Activated CD8-positive, alpha-beta memory T cell treated with anti-CD3 and anti-CD28 coated beads, Interleukin-2, amount 10 ng/mL, durations not matched to agents 7 days and 5 days (primary cell): ENCODE data around the gene DYNLT4. TPM values are rescaled to one million over a fixed set of nuclear protein-coding genes. Genes with fewer than 3 reads are reported as not detected.

Source experiments
- ATAC-seq: fragments of 150-1000 bp; cut with Tn5 transposase; one replicate; pipeline ENCODE4 v1.10.0; 2021; ENCODE audit warnings: moderate library complexity
- CTCF ChIA-PET: fragments of 350-600 bp; sonication (Branson Sonifier 250); formaldehyde crosslinking; loops from one replicate; lab custom pipeline; 2021; ENCODE audit warnings: antibody characterized with exemption; lab: Charles Lee
- DNase-seq: peaks from one replicate; pipeline ENCODE4 v3.0.0-alpha.2; 2020
- H3K27ac Mint-ChIP-seq: one replicate; pipeline ENCODE4 v1.8.0; 2021; ENCODE audit warnings: mild to moderate bottlenecking, mixed read lengths
- H3K27me3 Mint-ChIP-seq: one replicate; pipeline ENCODE4 v1.8.0; 2021; ENCODE audit warnings: mixed read lengths
- H3K36me3 Mint-ChIP-seq: one replicate; pipeline ENCODE4 v1.8.0; 2021; ENCODE audit warnings: mild to moderate bottlenecking, mixed read lengths
- H3K4me1 Mint-ChIP-seq: one replicate; pipeline ENCODE4 v1.8.0; 2021; ENCODE audit warnings: mixed read lengths
- H3K4me3 Mint-ChIP-seq: one replicate; pipeline ENCODE4 v1.8.0; 2021; ENCODE audit warnings: mild to moderate bottlenecking, moderate library complexity, mixed read lengths
- H3K9me3 Mint-ChIP-seq: one replicate; pipeline ENCODE4 v1.8.0; 2022; ENCODE audit warnings: low read depth, mixed read lengths
- total RNA-seq, 2 experiments: library from RNA; stranded (reverse); gene quantifications; one replicate each; pipeline ENCODE4 v1.2.3, GENCODE V29; 2021

Gene DYNLT4, protein sequence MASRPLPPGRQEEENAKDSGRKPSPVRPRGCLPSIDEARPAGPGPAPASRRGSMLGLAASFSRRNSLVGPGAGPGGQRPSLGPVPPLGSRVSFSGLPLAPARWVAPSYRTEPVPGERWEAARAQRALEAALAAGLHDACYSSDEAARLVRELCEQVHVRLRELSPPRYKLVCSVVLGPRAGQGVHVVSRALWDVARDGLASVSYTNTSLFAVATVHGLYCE
- total RNA-seq = 1 to 10 TPM in 1 of 2 experiments, under 1 TPM in 1; 0.40 to 1.3 TPM

DNA sequence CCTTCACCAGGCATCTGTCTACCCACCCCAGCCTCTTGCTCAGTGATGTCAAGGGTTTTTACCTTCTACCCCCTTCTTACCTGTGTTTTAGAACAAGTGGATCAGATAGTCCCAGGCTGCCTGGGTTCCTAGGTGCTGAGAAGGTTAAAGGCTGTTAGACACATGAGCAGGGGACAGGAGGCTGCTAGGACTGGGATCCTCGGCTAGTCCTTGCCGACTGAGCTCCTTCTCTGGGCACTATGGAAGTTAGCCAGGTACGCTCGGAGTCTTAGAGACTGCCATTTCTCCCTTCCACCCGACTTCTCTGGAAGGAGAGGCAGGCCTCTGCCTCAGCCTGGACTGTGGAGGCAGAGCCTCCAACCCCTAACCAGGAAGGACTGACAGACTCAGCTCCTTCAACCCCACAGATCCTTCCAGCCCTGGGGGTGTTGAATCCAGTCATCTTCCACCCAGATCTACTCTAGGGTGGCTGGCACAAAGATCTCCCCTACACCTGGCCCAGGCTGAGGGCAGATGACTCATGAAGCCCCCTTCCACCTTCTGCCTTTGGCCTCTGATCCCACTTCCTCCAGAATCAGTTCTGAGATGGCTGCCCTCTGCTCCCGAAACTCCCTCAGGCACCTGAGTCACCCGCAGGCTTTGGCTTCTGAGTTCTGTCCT, at the start of gene DYNLT4:
Gene DYNLT4 (minus strand): TSS at position 648 of the 660 bp plus-strand sequence. CDS start 683 bp downstream, outside the sequence.
- CTCF ChIA-PET = interaction anchor here (1.1 to 5.2 kb wide), 5 partner anchors 10 to 77 kb away, joined by 4 to 56 read pairs (median 5); no protein-coding TSS in a partner anchor
- no peaks in the 10 kb centered on the region for H3K9me3 Mint-ChIP-seq
- no peak for DNase-seq
- H3K36me3 Mint-ChIP-seq = peaks cover 35% of the 10 kb centered on the region
- peak; percentile 1 for ATAC-seq
- H3K27ac Mint-ChIP-seq = peak within 1 kb of the TSS; percentile 99
- H3K4me1 Mint-ChIP-seq = peaks cover 71% of the 10 kb centered on the region
- H3K27me3 Mint-ChIP-seq = no peaks in the 10 kb centered on the region
- H3K4me3 Mint-ChIP-seq = peak within 1 kb of the TSS; percentile 64

DNA sequence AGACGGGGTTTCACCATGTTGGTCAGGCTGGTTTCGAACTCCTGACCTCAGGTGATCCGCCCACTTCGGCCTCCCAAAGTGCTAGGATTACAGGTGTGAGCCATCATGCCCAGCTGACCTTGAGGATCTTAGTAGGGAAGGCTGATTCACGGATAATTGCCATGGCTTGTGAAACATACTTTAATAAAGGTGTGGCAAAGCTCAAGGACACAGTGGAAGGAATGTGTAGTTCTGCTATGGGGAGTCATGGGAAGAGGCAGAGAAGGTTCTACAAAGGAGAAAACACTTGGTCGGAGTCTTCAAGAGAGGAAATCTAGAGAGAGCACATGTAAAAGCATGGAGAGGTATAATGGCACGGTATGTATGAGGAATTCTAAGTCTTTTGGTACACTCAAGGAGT, 48.6 kb upstream of the DYNLT4 start:
- Mint-ChIP-seq H3K4me1 (no peaks in the 10 kb centered on the region), H3K4me3 (no peak overlapping the region), H3K27me3 (no peaks in the 10 kb centered on the region), H3K9me3 (no peaks in the 10 kb centered on the region), H3K36me3 (peaks cover 12% of the 10 kb centered on the region), H3K27ac (no peak overlapping the region)
- ATAC-seq (no peak), DNase-seq (no peak)
- CTCF ChIA-PET = no interaction called here

DNA sequence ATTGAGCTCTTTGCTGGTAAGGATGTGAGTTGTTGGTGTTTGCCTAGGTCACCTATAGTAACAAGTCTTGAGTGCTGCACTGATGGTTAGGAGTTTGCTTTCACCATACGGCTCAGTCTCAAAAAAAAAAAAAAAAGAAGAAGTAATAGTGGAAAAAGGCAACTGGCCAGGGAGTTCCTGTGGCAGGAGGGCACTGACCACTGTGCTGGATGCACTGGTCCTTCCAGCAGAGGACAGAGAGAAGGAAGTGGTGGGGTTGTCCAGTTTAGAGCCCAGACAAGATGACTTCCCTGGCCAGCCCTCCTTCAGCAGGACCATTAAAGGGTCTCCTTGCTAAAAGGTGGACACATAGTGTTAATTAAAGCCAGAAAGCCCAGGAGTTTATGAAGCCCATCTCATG, 47.8 kb upstream of the DYNLT4 start:
- CTCF ChIA-PET = interaction anchor here (0.8 kb wide), 1 partner anchor 12 kb away, joined by 3 read pairs; no protein-coding TSS in a partner anchor
- no peak overlapping the region for H3K4me3 Mint-ChIP-seq
- H3K27ac Mint-ChIP-seq = no peak overlapping the region
- H3K27me3 Mint-ChIP-seq = no peaks in the 10 kb centered on the region
- H3K9me3 Mint-ChIP-seq = no peaks in the 10 kb centered on the region
- H3K36me3 Mint-ChIP-seq = peaks cover 12% of the 10 kb centered on the region
- DNase-seq (no peak), ATAC-seq (no peak)
- H3K4me1 Mint-ChIP-seq = no peaks in the 10 kb centered on the region

DNA sequence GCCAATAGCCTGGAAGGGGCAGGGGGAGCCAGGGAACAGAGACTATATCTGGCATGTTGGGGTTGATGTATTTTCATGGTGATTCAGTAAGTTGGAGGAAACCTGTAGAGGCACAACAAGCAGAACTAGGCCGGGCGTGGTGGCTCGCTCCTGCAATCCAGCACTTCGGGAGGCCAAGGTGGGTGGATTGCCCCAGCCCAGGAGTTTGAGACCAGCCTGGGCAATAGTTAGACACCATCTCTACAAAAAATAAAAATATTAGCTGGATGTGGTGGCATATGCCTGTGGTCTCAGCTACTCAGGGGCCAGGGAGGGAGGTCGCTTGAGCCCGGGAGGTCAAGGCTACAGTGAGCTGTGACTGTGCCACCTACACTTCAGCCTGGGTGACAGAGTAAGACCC, 46.0 kb upstream of the DYNLT4 start:
- H3K36me3 Mint-ChIP-seq = peaks cover 14% of the 10 kb centered on the region
- ATAC-seq = no peak
- CTCF ChIA-PET = interaction anchor here (1.9 kb wide), 1 partner anchor 18 kb away, joined by 6 read pairs; no protein-coding TSS in a partner anchor
- H3K4me1 Mint-ChIP-seq = no peaks in the 10 kb centered on the region
- no peak overlapping the region for H3K4me3 Mint-ChIP-seq
- H3K27ac Mint-ChIP-seq = no peak overlapping the region
- H3K27me3 Mint-ChIP-seq = no peaks in the 10 kb centered on the region
- no peaks in the 10 kb centered on the region for H3K9me3 Mint-ChIP-seq
- DNase-seq = no peak

GRCh38 chr1:44851308-44851707, 44.2 kb upstream of the DYNLT4 start:
- Mint-ChIP-seq H3K36me3 (peaks cover 13% of the 10 kb centered on the region), H3K27me3 (no peaks in the 10 kb centered on the region), H3K9me3 (no peaks in the 10 kb centered on the region), H3K27ac (no peak overlapping the region), H3K4me1 (no peaks in the 10 kb centered on the region), H3K4me3 (no peak overlapping the region)
- CTCF ChIA-PET = interaction anchor here (1.9 kb wide), 1 partner anchor 16 kb away, joined by 6 read pairs; no protein-coding TSS in a partner anchor
- no peak for ATAC-seq
- DNase-seq = no peak

DNA sequence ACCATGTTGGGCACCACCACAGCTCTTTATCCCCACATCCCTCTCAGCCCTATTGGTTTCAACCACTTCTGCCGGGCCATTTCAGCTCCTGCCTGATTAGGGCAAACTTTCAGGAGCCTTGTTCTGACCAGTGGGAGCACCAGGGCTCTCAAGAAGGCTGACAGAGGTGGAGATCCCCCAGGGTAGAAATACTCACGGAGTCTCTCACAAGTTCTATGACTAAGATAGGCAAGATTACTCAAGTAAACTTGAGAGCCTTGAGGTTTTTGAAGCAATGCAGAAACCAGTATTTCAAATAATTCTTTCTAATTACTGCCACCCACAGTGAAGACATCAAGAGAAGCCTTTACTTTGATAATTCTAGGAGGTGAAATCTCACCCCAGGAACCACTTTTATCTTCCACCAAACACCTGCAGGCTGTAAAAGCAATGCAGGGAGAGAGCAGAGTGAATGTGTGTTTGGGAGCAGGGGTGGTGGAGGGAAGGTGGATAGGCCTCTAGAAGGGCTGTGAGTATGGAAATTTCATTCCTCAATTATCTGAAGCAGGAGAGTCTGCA, 42.5 kb upstream of the DYNLT4 start:
- Mint-ChIP-seq H3K27ac (no peak overlapping the region), H3K4me1 (no peaks in the 10 kb centered on the region), H3K9me3 (no peaks in the 10 kb centered on the region), H3K4me3 (no peak overlapping the region), H3K36me3 (peaks cover 12% of the 10 kb centered on the region), H3K27me3 (peaks cover under 1% of the 10 kb centered on the region)
- ATAC-seq = no peak
- no peak for DNase-seq
- CTCF ChIA-PET = interaction anchor here (4.6 kb wide), 1 partner anchor 14 kb away, joined by 19 read pairs; no protein-coding TSS in a partner anchor

DNA sequence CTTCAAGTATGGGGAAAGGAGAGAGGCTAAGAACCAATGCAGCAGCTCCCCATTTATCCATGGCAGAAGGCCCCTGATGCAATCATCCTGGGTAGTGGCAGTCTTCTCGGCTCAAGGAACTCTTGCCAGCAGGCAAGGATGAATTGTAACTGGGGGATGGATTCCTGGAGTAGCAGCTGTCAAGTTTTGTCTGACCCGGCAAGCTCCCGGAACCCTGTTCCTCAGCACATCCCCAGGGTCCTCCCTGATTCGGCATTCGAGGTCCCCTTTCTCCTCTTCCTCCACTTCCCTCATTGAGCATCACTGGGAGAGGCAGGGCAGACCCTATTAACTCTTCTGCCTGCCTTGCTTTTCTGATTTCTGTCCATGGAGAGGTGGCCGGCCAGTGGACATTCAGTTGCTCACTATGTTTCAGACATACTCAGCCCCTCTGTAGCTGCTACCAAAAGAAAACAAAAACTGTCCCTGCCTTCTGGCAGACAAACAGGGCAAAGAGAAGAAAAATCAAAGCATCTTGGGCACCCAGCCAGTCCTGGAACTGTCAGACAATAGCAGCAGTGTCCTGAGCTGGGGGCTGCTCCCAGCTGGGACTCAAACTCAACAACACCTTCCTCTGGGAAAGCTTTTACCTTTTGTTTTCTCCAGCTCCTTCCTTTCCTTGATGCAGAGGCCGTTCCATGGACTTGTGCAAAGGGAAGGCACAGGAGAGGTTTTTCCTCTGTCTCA, 41.5 kb upstream of the DYNLT4 start:
- CTCF ChIA-PET = interaction anchor here (4.6 kb wide), 1 partner anchor 13 kb away, joined by 19 read pairs; no protein-coding TSS in a partner anchor
- ATAC-seq = no peak
- H3K9me3 Mint-ChIP-seq = no peaks in the 10 kb centered on the region
- H3K27ac Mint-ChIP-seq = no peak overlapping the region
- no peaks in the 10 kb centered on the region for H3K4me1 Mint-ChIP-seq
- H3K27me3 Mint-ChIP-seq = peaks cover 5% of the 10 kb centered on the region
- no peak for DNase-seq
- H3K4me3 Mint-ChIP-seq = no peak overlapping the region
- H3K36me3 Mint-ChIP-seq = peaks cover 12% of the 10 kb centered on the region

GRCh38 chr1:44847845-44848244, 40.7 kb upstream of the DYNLT4 start:
- CTCF ChIA-PET = interaction anchor here (4.6 kb wide), 1 partner anchor 12 kb away, joined by 19 read pairs; no protein-coding TSS in a partner anchor
- Mint-ChIP-seq H3K36me3 (peaks cover 12% of the 10 kb centered on the region), H3K27ac (no peak overlapping the region), H3K9me3 (no peaks in the 10 kb centered on the region), H3K4me3 (no peak overlapping the region), H3K27me3 (peaks cover 5% of the 10 kb centered on the region), H3K4me1 (no peaks in the 10 kb centered on the region)
- DNase-seq (no peak), ATAC-seq (no peak)

- peaks cover 13% of the 10 kb centered on the region for H3K27me3 Mint-ChIP-seq
- DNase-seq (no peak), ATAC-seq (no peak)
- no peak overlapping the region for H3K27ac Mint-ChIP-seq
- H3K4me1 Mint-ChIP-seq = peaks cover 4% of the 10 kb centered on the region
- H3K36me3 Mint-ChIP-seq = peaks cover 10% of the 10 kb centered on the region
- CTCF ChIA-PET = interaction anchor here (4.6 kb wide), 1 partner anchor 11 kb away, joined by 19 read pairs; no protein-coding TSS in a partner anchor
- H3K4me3 Mint-ChIP-seq = no peak overlapping the region
- no peaks in the 10 kb centered on the region for H3K9me3 Mint-ChIP-seq
These were observed 39.8 kb upstream of the DYNLT4 start for GRCh38 chr1:44846985-44847384.

DNA sequence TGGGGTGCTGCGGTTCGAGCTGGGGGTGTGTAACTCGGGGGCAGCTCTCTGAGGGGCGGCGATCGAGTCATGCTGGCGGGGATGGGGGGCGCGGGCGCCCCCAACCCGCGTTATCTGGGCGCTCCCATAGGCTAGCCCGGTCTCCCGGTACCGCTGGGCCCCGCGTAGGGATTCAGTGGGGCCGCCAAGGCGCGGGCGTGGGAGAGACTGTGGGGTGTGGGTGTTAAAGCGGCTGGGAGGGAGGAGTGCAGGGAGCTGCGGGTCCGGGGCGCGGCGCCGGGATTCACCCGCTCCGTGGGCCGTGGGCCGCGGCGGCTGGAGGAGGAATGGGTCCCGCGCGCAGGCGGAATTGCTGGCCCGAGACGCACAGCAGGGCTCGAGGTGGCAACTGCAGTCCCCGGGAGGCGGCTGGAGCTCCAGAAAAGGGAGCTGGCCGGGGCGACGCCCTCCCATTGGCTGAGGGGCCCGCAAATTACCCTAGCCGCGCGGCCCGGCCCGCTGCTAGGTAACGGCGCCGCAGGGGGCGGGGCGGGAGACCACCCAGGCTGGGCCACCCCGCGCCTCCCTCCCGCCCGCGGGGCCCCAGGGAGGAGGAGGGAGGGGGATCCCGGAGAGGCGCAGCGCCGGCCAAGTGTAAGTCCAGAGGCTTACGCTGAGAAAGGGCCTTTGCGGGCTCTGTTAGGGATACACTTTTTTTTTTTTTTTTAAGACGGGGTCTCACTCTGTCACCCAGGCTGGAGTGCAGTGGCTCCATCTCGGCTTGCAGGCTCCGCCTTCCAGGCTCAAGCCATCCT, 35.9 kb upstream of the DYNLT4 start, which contains the start of gene PTCH2:
Gene PTCH2 (minus strand): TSS at position 392 of the 794 bp plus-strand sequence. CDS start 321 bp downstream, at position 71.
- CTCF ChIA-PET = interaction anchor here (1.0 to 1.3 kb wide), 2 partner anchors 14 to 497 kb away, joined by 3 to 4 read pairs; partner anchors contain the start of gene TOE1
- Mint-ChIP-seq H3K27ac (no peak within 1 kb of the TSS), H3K4me3 (peak within 1 kb of the TSS; percentile 22), H3K36me3 (peaks cover 8% of the 10 kb centered on the region), H3K27me3 (peaks cover 17% of the 10 kb centered on the region), H3K4me1 (peaks cover 4% of the 10 kb centered on the region), H3K9me3 (no peaks in the 10 kb centered on the region)
- peak; percentile 65 for ATAC-seq
- DNase-seq = no peak

- DNase-seq (no peak), ATAC-seq (no peak)
- peaks cover 8% of the 10 kb centered on the region for H3K36me3 Mint-ChIP-seq
- H3K27ac Mint-ChIP-seq = no peak overlapping the region
- CTCF ChIA-PET = interaction anchor here (1.3 kb wide), 1 partner anchor 13 kb away, joined by 3 read pairs; no protein-coding TSS in a partner anchor
- H3K9me3 Mint-ChIP-seq = no peaks in the 10 kb centered on the region
- H3K4me1 Mint-ChIP-seq = peaks cover 4% of the 10 kb centered on the region
- peak overlapping the region; percentile 22 for H3K4me3 Mint-ChIP-seq
- peaks cover 17% of the 10 kb centered on the region for H3K27me3 Mint-ChIP-seq
These were observed 35.3 kb upstream of the DYNLT4 start for GRCh38 chr1:44842486-44842861.

- no peak for ATAC-seq
- CTCF ChIA-PET = no interaction called here
- H3K27ac Mint-ChIP-seq = no peak overlapping the region
These were observed 32.4 kb upstream of the DYNLT4 start for GRCh38 chr1:44839576-44839975.

More at GRCh38 chr1:44839576-44839975, 32.4 kb upstream of the DYNLT4 start:
- Mint-ChIP-seq H3K4me1 (peaks cover 13% of the 10 kb centered on the region), H3K27me3 (peaks cover 16% of the 10 kb centered on the region), H3K4me3 (no peak overlapping the region), H3K36me3 (no peaks in the 10 kb centered on the region), H3K9me3 (no peaks in the 10 kb centered on the region)
- no peak for DNase-seq
